CD4-positive, alpha-beta T cell (primary cell): ENCODE data around the gene KDELR1. TPM values are rescaled to one million over a fixed set of nuclear protein-coding genes. Genes with fewer than 3 reads are reported as not detected.

Source experiments
- ATAC-seq: fragments of 200-7000 bp; cut with Tn5 transposase; one replicate; pipeline ENCODE4 v1.10.0; 2022; ENCODE audit warnings: mild to moderate bottlenecking; ENCODE audit not compliant: poor library complexity
- CTCF ChIA-PET: fragments of 350-600 bp; sonication (Branson Sonifier 250); formaldehyde crosslinking; loops from one replicate; lab custom pipeline; 2021; ENCODE audit warnings: antibody characterized with exemption, inconsistent platforms; lab: Charles Lee
- POLR2A ChIA-PET: fragments of 350-600 bp; sonication (Branson Sonifier 250); formaldehyde crosslinking; loops from one replicate; lab custom pipeline; 2021; ENCODE audit warnings: antibody characterized with exemption, inconsistent platforms; lab: Charles Lee
- DNase-seq, 14 experiments: peaks; one replicate each; pipeline ENCODE4 v3.0.0-alpha.2; 2013 to 2020; ENCODE audit warnings: mixed read lengths in 2 of 14
- H3K27ac ChIP-seq, 2 donors: one replicate each; pipeline versions ENCODE4 v1.5.1 to v1.7.0; 2013; ENCODE audit warnings: low read length in 2 of 2, low read depth in 1 of 2, mild to moderate bottlenecking in 1 of 2
- H3K27me3 ChIP-seq, 2 experiments: 1 replicate in 1 of 2; 2 replicates in 1 of 2; pipeline versions ENCODE4 v1.6.1 to v1.7.0; 2013; ENCODE audit warnings: low read length in 2 of 2, control low read depth in 1 of 2, mild to moderate bottlenecking in 1 of 2, moderate library complexity in 1 of 2; ENCODE audit not compliant: insufficient read depth in 2 of 2, control insufficient read depth in 1 of 2
- H3K36me3 ChIP-seq: one replicate; pipeline ENCODE4 v1.6.1; 2013; ENCODE audit warnings: low read length, control low read depth; ENCODE audit not compliant: insufficient read depth
- H3K4me1 ChIP-seq: one replicate; pipeline ENCODE4 v1.6.1; 2013; ENCODE audit warnings: low read length, control low read depth; ENCODE audit not compliant: insufficient read depth
- H3K4me3 ChIP-seq: one replicate; pipeline ENCODE4 v1.5.1; 2013; ENCODE audit warnings: mild to moderate bottlenecking, low read length, moderate library complexity
- H3K9me3 ChIP-seq, 2 experiments: 1 replicate in 1 of 2; 2 replicates in 1 of 2; pipeline versions ENCODE4 v1.6.1 to v1.7.0; 2013; ENCODE audit warnings: low read length in 2 of 2, mild to moderate bottlenecking in 2 of 2, control low read depth in 1 of 2, moderate library complexity in 1 of 2; ENCODE audit not compliant: control insufficient read depth in 1 of 2, insufficient read depth in 1 of 2
- H3K27ac Mint-ChIP-seq: one replicate; pipeline ENCODE4 v1.8.0; 2020; ENCODE audit warnings: mixed read lengths
- H3K27me3 Mint-ChIP-seq: one replicate; pipeline ENCODE4 v1.8.0; 2021; ENCODE audit warnings: mixed read lengths
- H3K36me3 Mint-ChIP-seq: one replicate; pipeline ENCODE4 v1.8.0; 2021; ENCODE audit warnings: low read depth, mixed read lengths
- H3K4me1 Mint-ChIP-seq: one replicate; pipeline ENCODE4 v1.8.0; 2021; ENCODE audit warnings: low read depth, mixed read lengths
- H3K4me3 Mint-ChIP-seq: one replicate; pipeline ENCODE4 v1.8.0; 2020; ENCODE audit warnings: mild to moderate bottlenecking, mixed read lengths
- H3K9me3 Mint-ChIP-seq: one replicate; pipeline ENCODE4 v1.8.0; 2020; ENCODE audit warnings: mixed read lengths
- intact Hi-C, 2 experiments: fragments of 100-400 bp; cut with DNase I in 1 of 2; cut with micrococcal nuclease in 1 of 2; formaldehyde crosslinking; loops; one replicate each; pipeline versions ENCODE4 v1.15.1 to v1.9.0; 2023 to 2025; cut with DNase I, micrococcal nuclease
- polyA plus RNA-seq, 2 donors: library from polyadenylated mRNA; unstranded; fragments of 120-200 nt; gene quantifications; one replicate each; pipeline ENCODE4 v1.2.1, GENCODE V29; 2013
- total RNA-seq, 174 experiments: library from RNA in 2 of 174; stranded (reverse) in 2 of 174; gene quantifications; one replicate each; pipeline ENCODE4 v1.2.3 and lab custom pipeline; 2021 to 2026
- TF ChIP-seq, protein P1 (sequence below): fragments of 200-600 bp; IDR thresholded peaks from one replicate; pipeline ENCODE4 v1.8.0; 2022; ENCODE audit warnings: antibody characterized with exemption, mild to moderate bottlenecking

KDELR1 gene
- total RNA-seq (10 to 100 TPM; 32.2 to 39.6 TPM), total RNA-seq (lab: John Stamatoyannopoulos, UW) (8.6 to 62.9 (median 33.4) reads per million in 172 experiments)
- 43.7 TPM for polyA plus RNA-seq (2013, experiment 1 of 2)
- polyA plus RNA-seq (2013, experiment 2 of 2): 48.4 TPM

DNA sequence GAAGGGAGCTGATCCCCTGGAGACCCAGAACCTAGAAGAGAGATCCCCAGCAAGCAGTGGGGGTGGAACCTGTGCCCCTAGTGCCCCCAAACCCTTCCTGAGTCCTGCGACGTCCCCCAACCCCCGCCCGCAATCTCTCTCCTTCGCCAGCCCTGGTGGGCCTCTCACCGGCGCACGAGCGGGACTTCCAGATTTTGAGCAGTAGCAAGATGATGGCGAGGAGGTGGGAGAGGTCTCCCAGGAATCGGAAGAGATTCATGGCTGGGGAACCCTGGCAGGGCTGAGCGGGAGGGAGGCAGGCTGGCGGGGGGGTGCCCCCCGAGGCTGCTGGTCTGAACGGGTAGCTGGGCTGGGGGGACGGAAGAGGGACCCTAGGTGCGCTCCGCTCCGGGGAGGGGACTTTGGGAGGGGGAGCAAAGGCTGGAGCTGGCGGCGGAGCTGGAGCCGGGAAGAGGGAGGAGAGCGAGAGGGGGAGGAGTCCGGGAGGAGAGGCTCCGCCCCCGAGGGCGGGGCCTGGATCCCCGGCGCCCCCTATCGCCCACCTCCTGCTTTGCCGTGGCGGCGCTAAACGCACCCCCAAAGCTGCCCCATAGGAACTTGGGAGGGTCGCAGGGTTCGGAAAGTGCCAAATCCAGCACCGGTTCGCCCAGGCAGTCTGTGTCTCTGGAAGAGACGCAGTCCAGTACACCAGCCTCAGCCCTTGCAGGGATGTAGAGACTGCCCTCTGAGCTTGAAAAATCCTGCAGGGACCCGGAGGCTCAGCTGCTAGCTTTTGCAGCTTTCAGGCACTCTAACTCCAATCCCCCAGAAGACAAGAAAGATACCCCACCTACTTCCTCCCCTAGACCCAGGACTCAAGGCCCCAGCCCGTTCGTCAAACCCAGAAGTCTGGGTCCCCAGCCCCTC, at the start of gene KDELR1:
TSS of gene KDELR1 (minus strand) at position 452 of the 906 bp plus-strand sequence. CDS start at position 259, 193 bp downstream.
- H3K4me3 Mint-ChIP-seq: peak within 1 kb of the TSS; percentile 94
- CTCF ChIA-PET: interaction anchor here (0.6 to 2.2 kb wide), 15 partner anchors 10 to 217 kb away, joined by 3 to 27 read pairs (median 5); partner anchors contain the start of genes EMP3, SYNGR4 and TMEM143
- intact Hi-C loops: loop anchor here (2.0 to 5.0 kb wide), 5 partner anchors 27 to 191 kb away; partner anchors contain the start of genes EMP3 (in 1 of the 2), GRWD1 (in 1 of the 2) and SYNGR4 (in 1 of the 2)

DNA sequence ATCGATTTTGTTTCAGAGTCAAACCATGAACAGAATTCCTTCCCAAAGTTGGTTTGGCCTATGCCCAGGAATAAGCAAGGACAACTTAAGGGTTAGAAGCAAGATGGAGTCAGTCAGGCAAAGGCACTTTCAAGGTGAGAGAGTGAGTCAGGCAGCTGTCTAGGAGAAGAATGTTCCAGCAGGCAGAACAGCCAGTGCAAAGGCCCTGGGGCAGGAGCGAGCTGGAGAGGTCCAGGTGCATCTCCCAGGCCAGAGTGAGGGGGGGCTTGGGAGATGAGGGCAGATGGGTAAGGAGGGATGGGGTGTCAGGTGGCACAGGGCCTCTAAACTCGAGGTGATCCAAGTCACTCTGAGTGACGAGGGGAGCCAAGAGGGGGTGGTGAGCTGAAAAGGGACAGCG, 45.2 kb upstream of the KDELR1 start:
- ChIA-PET POLR2A (no interaction called here), CTCF (no interaction called here)
- no peak overlapping the region for H3K27ac Mint-ChIP-seq
- peaks cover 32% of the 10 kb centered on the region for H3K27me3 Mint-ChIP-seq
- Histone ChIP-seq H3K4me1 (no peaks in the 10 kb centered on the region), H3K27me3 (peaks cover 14 to 26% of the 10 kb centered on the region in 2 experiments), H3K27ac (no peak overlapping the region), H3K4me3 (no peak overlapping the region), H3K36me3 (no peaks in the 10 kb centered on the region), H3K9me3 (no peaks in the 10 kb centered on the region)
- ATAC-seq (no peak), DNase-seq (no peak)
- no peak overlapping the region for H3K4me3 Mint-ChIP-seq
- no peaks in the 10 kb centered on the region for H3K36me3 Mint-ChIP-seq
- intact Hi-C loops: no loop called here
- H3K9me3 Mint-ChIP-seq: no peaks in the 10 kb centered on the region
- TF ChIP-seq, protein P1, sequence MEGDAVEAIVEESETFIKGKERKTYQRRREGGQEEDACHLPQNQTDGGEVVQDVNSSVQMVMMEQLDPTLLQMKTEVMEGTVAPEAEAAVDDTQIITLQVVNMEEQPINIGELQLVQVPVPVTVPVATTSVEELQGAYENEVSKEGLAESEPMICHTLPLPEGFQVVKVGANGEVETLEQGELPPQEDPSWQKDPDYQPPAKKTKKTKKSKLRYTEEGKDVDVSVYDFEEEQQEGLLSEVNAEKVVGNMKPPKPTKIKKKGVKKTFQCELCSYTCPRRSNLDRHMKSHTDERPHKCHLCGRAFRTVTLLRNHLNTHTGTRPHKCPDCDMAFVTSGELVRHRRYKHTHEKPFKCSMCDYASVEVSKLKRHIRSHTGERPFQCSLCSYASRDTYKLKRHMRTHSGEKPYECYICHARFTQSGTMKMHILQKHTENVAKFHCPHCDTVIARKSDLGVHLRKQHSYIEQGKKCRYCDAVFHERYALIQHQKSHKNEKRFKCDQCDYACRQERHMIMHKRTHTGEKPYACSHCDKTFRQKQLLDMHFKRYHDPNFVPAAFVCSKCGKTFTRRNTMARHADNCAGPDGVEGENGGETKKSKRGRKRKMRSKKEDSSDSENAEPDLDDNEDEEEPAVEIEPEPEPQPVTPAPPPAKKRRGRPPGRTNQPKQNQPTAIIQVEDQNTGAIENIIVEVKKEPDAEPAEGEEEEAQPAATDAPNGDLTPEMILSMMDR: no peak
- H3K4me1 Mint-ChIP-seq: no peaks in the 10 kb centered on the region

More for the DNA sequence above, at the start of gene KDELR1:
- H3K27ac ChIP-seq: peak within 1 kb of the TSS; percentile 71 to 79
- TF ChIP-seq, protein P1: peak; percentile 93
- H3K4me1 Mint-ChIP-seq: peaks cover 34% of the 10 kb centered on the region
- H3K36me3 ChIP-seq: peaks cover 23% of the 10 kb centered on the region
- H3K9me3 ChIP-seq: peaks cover 0 to 8% of the 10 kb centered on the region in 2 experiments
- peaks cover 27% of the 10 kb centered on the region for H3K36me3 Mint-ChIP-seq
- POLR2A ChIA-PET: interaction anchor here (1.0 to 2.1 kb wide), 13 partner anchors 8 to 188 kb away, joined by 3 to 31 read pairs (median 3); partner anchors contain the start of genes CARD8, SYNGR4 and TMEM143
- peaks cover 29% of the 10 kb centered on the region for H3K27me3 Mint-ChIP-seq
- peak within 1 kb of the TSS; percentile 93 for H3K27ac Mint-ChIP-seq
- ATAC-seq (peak; percentile 79), DNase-seq (peak; percentile 56 to 85 (median 69))
- peaks cover 58% of the 10 kb centered on the region for H3K4me1 ChIP-seq
- H3K4me3 ChIP-seq: peak within 1 kb of the TSS; percentile 89
- H3K9me3 Mint-ChIP-seq: no peaks in the 10 kb centered on the region
- H3K27me3 ChIP-seq: peaks cover 31% of the 10 kb centered on the region in 2 experiments

DNA sequence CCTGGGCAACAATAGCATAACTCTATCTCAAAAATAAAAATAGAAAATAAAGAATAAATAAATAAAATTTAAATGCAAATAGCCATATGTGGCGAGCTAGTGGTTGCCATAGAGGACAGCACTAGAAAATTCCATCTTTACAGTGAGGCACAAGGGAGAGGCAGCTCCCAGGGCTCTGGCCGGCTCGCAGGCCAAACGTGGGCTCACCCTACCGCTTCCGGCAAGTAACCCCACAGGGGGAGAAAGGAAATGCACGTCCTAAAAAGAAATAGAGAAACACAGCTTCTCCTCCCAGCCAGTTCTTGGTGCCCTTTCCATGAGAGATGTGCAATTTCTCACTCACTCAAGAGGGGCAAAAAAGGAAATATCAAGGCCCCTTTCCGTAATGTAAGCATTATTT, 42.0 kb upstream of the KDELR1 start:
- Mint-ChIP-seq H3K4me3 (no peak overlapping the region), H3K27ac (no peak overlapping the region), H3K27me3 (peaks cover 21% of the 10 kb centered on the region), H3K9me3 (no peaks in the 10 kb centered on the region), H3K4me1 (no peaks in the 10 kb centered on the region), H3K36me3 (no peaks in the 10 kb centered on the region)
- Histone ChIP-seq H3K36me3 (no peaks in the 10 kb centered on the region), H3K27me3 (peaks cover 7 to 15% of the 10 kb centered on the region in 2 experiments), H3K4me3 (no peak overlapping the region), H3K27ac (no peak overlapping the region), H3K9me3 (no peaks in the 10 kb centered on the region), H3K4me1 (no peaks in the 10 kb centered on the region)
- TF ChIP-seq, protein P1: no peak
- DNase-seq (no peak), ATAC-seq (no peak)
- POLR2A ChIA-PET: no interaction called here
- CTCF ChIA-PET: interaction anchor here (0.6 kb wide), 1 partner anchor 120 kb away, joined by 4 read pairs; no protein-coding TSS in a partner anchor
- intact Hi-C loops: no loop called here
